Transverse colon (tissue), 4 donors: Measurements from ENCODE around the gene MFSD12. TPM values are rescaled to one million over a fixed set of nuclear protein-coding genes. Genes with fewer than 3 reads are reported as not detected.

Experiments used
- DNase-seq: peaks from one replicate; pipeline ENCODE4 v3.0.0-alpha.2; 2019
- H3K27ac ChIP-seq, 4 donors: fragments of 200-600 bp; sonication (generic); 2 replicates each; pipeline ENCODE4 v1.5.1; 2016 to 2018; ENCODE audit warnings: inconsistent platforms in 4 of 4
- H3K27me3 ChIP-seq: fragments of 200-600 bp; sonication (generic); 2 replicates; pipeline ENCODE4 v1.5.1; 2017; ENCODE audit warnings: inconsistent platforms
- H3K36me3 ChIP-seq, 4 donors: fragments of 200-600 bp; sonication (generic); 2 replicates each; pipeline ENCODE4 v1.5.1; 2017 to 2019; ENCODE audit warnings: inconsistent platforms in 4 of 4
- H3K4me1 ChIP-seq, 4 donors: fragments of 200-600 bp; sonication (generic); 2 replicates each; pipeline ENCODE4 v1.5.1; 2017 to 2020; ENCODE audit warnings: inconsistent platforms in 4 of 4
- H3K4me3 ChIP-seq, 4 donors: fragments of 200-600 bp; sonication (generic); 1 replicate in 1 of 4; 2 replicates in 3 of 4; pipeline versions ENCODE4 v1.5.1 to v1.6.1; 2017 to 2019; ENCODE audit warnings: inconsistent platforms in 4 of 4
- H3K9me3 ChIP-seq, 2 donors: fragments of 200-600 bp; sonication (generic); 2 replicates each; pipeline ENCODE4 v1.5.1; 2017 to 2019; ENCODE audit warnings: inconsistent platforms in 2 of 2
- EP300 ChIP-seq: sonication (generic); formaldehyde crosslinking; IDR thresholded peaks from one replicate; pipeline ENCODE4 v1.6.1; 2017; ENCODE audit warnings: antibody characterized with exemption, low read depth
- POLR2A ChIP-seq: fragments of 450-650 bp; IDR thresholded peaks from one replicate; pipeline ENCODE4 v1.6.1; 2016; ENCODE audit warnings: antibody characterized with exemption, mild to moderate bottlenecking, moderate library complexity
- POLR2AphosphoS5 ChIP-seq, 3 donors: sonication (generic); formaldehyde crosslinking; IDR thresholded peaks; one replicate each; pipeline ENCODE4 v1.6.1; 2016; ENCODE audit warnings: antibody characterized with exemption in 3 of 3
- WGBS, 2 donors: methylation state at CpG; one replicate each; pipeline ENCODE4 v1.1.5; 2018; ENCODE audit warnings: low coverage in 1 of 2; 5-methylcytosine and 5-hydroxymethylcytosine counted together
- in situ Hi-C, 4 donors: fragments of 200-750 bp; cut with MboI; loops; one replicate each; pipeline versions ENCODE4 v1.15.0 to v1.15.1; 2017; ENCODE audit warnings: low sequenced_read_pairs in 3 of 4, low pct_ligation_motif_present in 1 of 4, low pct_unique_long_range_greater_than_20kb in 1 of 4
- intact Hi-C: fragments of 100-400 bp; cut with DNase I; formaldehyde crosslinking; loops from one replicate; pipeline ENCODE4 v1.15.1; 2023; ENCODE audit warnings: low total_unique reads
- total RNA-seq, 4 donors: library from RNA; depleted of rRNA; stranded (reverse); fragments of >200 nt; gene quantifications; one replicate each; pipeline ENCODE4 v1.1.0, GENCODE V29; 2016
- TF ChIP-seq, protein P1 (sequence below), 5 experiments: fragments of 200-600 bp in 3 of 5; fragments of 450-650 bp in 2 of 5; sonication (generic) in 3 of 5; IDR thresholded peaks; 1 replicate in 2 of 5; 2 replicates in 3 of 5; pipeline ENCODE4 v1.5.1; 2016 to 2017; ENCODE audit warnings: antibody characterized with exemption in 5 of 5, inconsistent platforms in 3 of 5, mild to moderate bottlenecking in 2 of 5, moderate library complexity in 1 of 5

Gene MFSD12
- total RNA-seq, 4 donors from 2014 or later = 35.2 to 214 (median 49.2) TPM

- peaks cover 0 to 18% (median 2%) of the 10 kb centered on the region in 4 donors for H3K36me3 ChIP-seq
- no peaks in the 10 kb centered on the region for H3K27me3 ChIP-seq
- peaks cover 0 to 19% (median 6%) of the 10 kb centered on the region in 4 donors for H3K4me1 ChIP-seq
- no peak for TF ChIP-seq POLR2AphosphoS5 (IDR thresholded peaks at IDR 0.05)
- TF ChIP-seq, protein P1, sequence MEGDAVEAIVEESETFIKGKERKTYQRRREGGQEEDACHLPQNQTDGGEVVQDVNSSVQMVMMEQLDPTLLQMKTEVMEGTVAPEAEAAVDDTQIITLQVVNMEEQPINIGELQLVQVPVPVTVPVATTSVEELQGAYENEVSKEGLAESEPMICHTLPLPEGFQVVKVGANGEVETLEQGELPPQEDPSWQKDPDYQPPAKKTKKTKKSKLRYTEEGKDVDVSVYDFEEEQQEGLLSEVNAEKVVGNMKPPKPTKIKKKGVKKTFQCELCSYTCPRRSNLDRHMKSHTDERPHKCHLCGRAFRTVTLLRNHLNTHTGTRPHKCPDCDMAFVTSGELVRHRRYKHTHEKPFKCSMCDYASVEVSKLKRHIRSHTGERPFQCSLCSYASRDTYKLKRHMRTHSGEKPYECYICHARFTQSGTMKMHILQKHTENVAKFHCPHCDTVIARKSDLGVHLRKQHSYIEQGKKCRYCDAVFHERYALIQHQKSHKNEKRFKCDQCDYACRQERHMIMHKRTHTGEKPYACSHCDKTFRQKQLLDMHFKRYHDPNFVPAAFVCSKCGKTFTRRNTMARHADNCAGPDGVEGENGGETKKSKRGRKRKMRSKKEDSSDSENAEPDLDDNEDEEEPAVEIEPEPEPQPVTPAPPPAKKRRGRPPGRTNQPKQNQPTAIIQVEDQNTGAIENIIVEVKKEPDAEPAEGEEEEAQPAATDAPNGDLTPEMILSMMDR (IDR thresholded peaks at IDR 0.05) = no peak
- TF ChIP-seq EP300 = no peak
- H3K9me3 ChIP-seq = no peaks in the 10 kb centered on the region
- in situ Hi-C loops (no loop called here), intact Hi-C loops (no loop called here)
- WGBS, 2 donors = 86% methylated on average over 7 of the region's 7 CpGs; no CpG with 5 or more reads in 1 of the 2 donors
- no peak overlapping the region for H3K4me3 ChIP-seq
- no peak for DNase-seq
- H3K27ac ChIP-seq = no peak overlapping the region
Measured at GRCh38 chr19:3521104-3521445, 36.3 kb downstream of the MFSD12 start.

GRCh38 chr19:3520166-3521103, 37.0 kb downstream of the MFSD12 start:
- TF ChIP-seq POLR2AphosphoS5 (IDR thresholded peaks at IDR 0.05) (no peak), EP300 (no peak), POLR2A (no peak)
- TF ChIP-seq, protein P1 (IDR thresholded peaks at IDR 0.05) = no peak

DNA sequence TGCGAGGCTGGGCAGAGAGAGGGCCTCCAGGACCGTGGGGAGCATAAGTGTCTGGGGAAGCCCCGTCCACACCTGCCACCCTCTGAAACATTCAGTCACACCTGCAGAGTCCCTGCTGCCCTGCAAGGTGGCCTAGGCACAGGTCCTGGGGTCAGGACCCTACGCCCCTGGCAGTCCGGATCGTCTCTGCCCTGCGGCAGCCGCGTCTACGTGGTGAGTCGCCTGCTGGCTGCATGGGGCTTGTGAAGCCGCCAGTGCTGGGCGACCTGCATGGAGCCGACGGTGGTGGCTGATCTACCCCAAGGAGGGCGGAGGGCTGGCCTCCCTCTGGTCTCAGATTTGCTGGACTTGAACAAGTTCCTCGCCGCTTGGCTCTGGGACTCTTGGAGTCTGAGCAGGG, 38.3 kb downstream of the MFSD12 start:
- no peak for TF ChIP-seq EP300
- no peak for TF ChIP-seq POLR2A
- TF ChIP-seq, protein P1 (IDR thresholded peaks at IDR 0.05) = no peak
- no peak for TF ChIP-seq POLR2AphosphoS5 (IDR thresholded peaks at IDR 0.05)

More at GRCh38 chr19:3520166-3521103, 37.0 kb downstream of the MFSD12 start:
- in situ Hi-C loops = no loop called here
- peaks cover 0 to 23% (median 6%) of the 10 kb centered on the region in 4 donors for H3K4me1 ChIP-seq
- H3K27ac ChIP-seq = no peak overlapping the region
- DNase-seq = no peak
- intact Hi-C loops = no loop called here
- peaks cover 0 to 15% (median 0%) of the 10 kb centered on the region in 4 donors for H3K36me3 ChIP-seq
- no peak overlapping the region for H3K4me3 ChIP-seq
- H3K27me3 ChIP-seq = no peaks in the 10 kb centered on the region
- no peaks in the 10 kb centered on the region for H3K9me3 ChIP-seq
- 89 to 90% methylated on average over 2 to 28 of the region's 37 CpGs for whole genome bisulfite sequencing, 2 donors

DNA sequence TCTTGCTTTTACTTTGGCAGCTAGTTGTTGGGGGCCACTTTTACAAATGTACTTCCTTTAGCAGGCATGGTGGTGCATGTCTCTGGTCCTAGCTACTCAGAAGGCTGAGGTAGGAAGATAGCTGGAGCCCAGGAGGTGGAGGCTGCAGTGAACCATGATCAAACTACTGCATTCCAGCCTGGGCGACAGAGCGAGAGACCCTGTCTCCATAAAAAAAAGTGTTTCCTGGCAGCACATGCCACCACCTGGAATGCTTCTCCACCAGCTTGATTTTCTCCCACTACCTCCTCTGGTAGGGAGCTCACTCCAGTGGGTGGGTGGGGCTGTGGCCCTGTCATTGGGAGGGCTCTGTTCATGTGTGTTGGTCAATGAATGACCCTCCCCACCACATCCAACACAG, 38.7 kb downstream of the MFSD12 start:
- no peak for DNase-seq
- Histone ChIP-seq H3K27ac (no peak overlapping the region), H3K4me3 (no peak overlapping the region), H3K36me3 (peaks cover 0 to 6% (median 0%) of the 10 kb centered on the region in 4 donors), H3K9me3 (no peaks in the 10 kb centered on the region), H3K27me3 (no peaks in the 10 kb centered on the region), H3K4me1 (peaks cover 0 to 23% (median 6%) of the 10 kb centered on the region in 4 donors)
- intact Hi-C loops = no loop called here
- TF ChIP-seq POLR2A = no peak
- no peak for TF ChIP-seq POLR2AphosphoS5 (IDR thresholded peaks at IDR 0.05)
- TF ChIP-seq, protein P1 (IDR thresholded peaks at IDR 0.05) = no peak
- in situ Hi-C loops = no loop called here
- 83% methylated on average over 2 of the region's 2 CpGs; no CpG with 5 or more reads in 1 of the 2 donors for WGBS, 2 donors

More for the DNA sequence above, 38.3 kb downstream of the MFSD12 start:
- Histone ChIP-seq H3K4me3 (no peak overlapping the region), H3K4me1 (peaks cover 0 to 23% (median 6%) of the 10 kb centered on the region in 4 donors), H3K27me3 (no peaks in the 10 kb centered on the region), H3K27ac (no peak overlapping the region), H3K36me3 (peaks cover 0 to 10% (median 0%) of the 10 kb centered on the region in 4 donors), H3K9me3 (no peaks in the 10 kb centered on the region)
- intact Hi-C loops = no loop called here
- no peak for DNase-seq
- in situ Hi-C loops = no loop called here
- 88% methylated on average over 13 of the region's 18 CpGs; no CpG with 5 or more reads in 1 of the 2 donors for WGBS, 2 donors
